Natural killer cell (primary cell): ENCODE measurements around the gene CEP131. TPM values are rescaled to one million over a fixed set of nuclear protein-coding genes. Genes with fewer than 3 reads are reported as not detected.

Experiments
- ATAC-seq, 3 donors: fragments of 150-1000 bp in 2 of 3; fragments of 200-7000 bp in 1 of 3; cut with Tn5 transposase; 1 replicate in 1 of 3; 2 replicates in 2 of 3; pipeline ENCODE4 v1.10.0; 2021; ENCODE audit warnings: mild to moderate bottlenecking in 2 of 3, moderate library complexity in 2 of 3
- DNase-seq, 2 donors: peaks; one replicate each; pipeline versions ENCODE4 v3.0.0 to v3.0.0-alpha.2; 2013 to 2021; ENCODE audit warnings: mixed read lengths in 1 of 2
- H3K27ac ChIP-seq: one replicate; pipeline ENCODE4 v1.5.1; 2013; ENCODE audit warnings: mild to moderate bottlenecking, low read length
- H3K27me3 ChIP-seq: one replicate; pipeline ENCODE4 v1.6.1; 2013; ENCODE audit warnings: low read length; ENCODE audit not compliant: control insufficient read depth, insufficient read depth
- H3K36me3 ChIP-seq: one replicate; pipeline ENCODE4 v1.6.1; 2013; ENCODE audit warnings: low read length; ENCODE audit not compliant: control insufficient read depth, insufficient read depth
- H3K4me1 ChIP-seq: one replicate; pipeline ENCODE4 v1.6.1; 2013; ENCODE audit warnings: low read length; ENCODE audit not compliant: control insufficient read depth, insufficient read depth
- H3K4me3 ChIP-seq: one replicate; pipeline ENCODE4 v1.5.1; 2013; ENCODE audit warnings: low read length
- H3K9me3 ChIP-seq: one replicate; pipeline ENCODE4 v1.6.1; 2013; ENCODE audit warnings: low read length; ENCODE audit not compliant: control insufficient read depth, insufficient read depth
- H3K27ac Mint-ChIP-seq, 2 donors: one replicate each; pipeline ENCODE4 v1.8.0; 2022; ENCODE audit warnings: mild to moderate bottlenecking in 2 of 2, mixed read lengths in 2 of 2, moderate library complexity in 1 of 2
- H3K27me3 Mint-ChIP-seq, 2 donors: one replicate each; pipeline ENCODE4 v1.8.0; 2022; ENCODE audit warnings: low read depth in 2 of 2, mixed read lengths in 2 of 2
- H3K36me3 Mint-ChIP-seq: one replicate; pipeline ENCODE4 v1.8.0; 2022; ENCODE audit warnings: mixed read lengths
- H3K4me1 Mint-ChIP-seq, 2 donors: one replicate each; pipeline ENCODE4 v1.8.0; 2022; ENCODE audit warnings: mixed read lengths in 2 of 2
- H3K4me3 Mint-ChIP-seq: one replicate; pipeline ENCODE4 v1.8.0; 2022; ENCODE audit warnings: mild to moderate bottlenecking, moderate library complexity, mixed read lengths
- H3K9me3 Mint-ChIP-seq, 2 donors: one replicate each; pipeline ENCODE4 v1.8.0; 2022; ENCODE audit warnings: mixed read lengths in 2 of 2
- WGBS: methylation state at CpG from one replicate; pipeline ENCODE4 v1.1.7; 2013; ENCODE audit warnings: missing lambda C conversion rate; ENCODE audit not compliant: insufficient coverage; 5-methylcytosine and 5-hydroxymethylcytosine counted together
- intact Hi-C: fragments of 100-400 bp; cut with micrococcal nuclease; formaldehyde crosslinking; loops from one replicate; pipeline ENCODE4 v1.14.2; 2022
- total RNA-seq, 4 donors: library from RNA; stranded (reverse); fragments of 120-200 nt in 1 of 4; gene quantifications; one replicate each; pipeline versions ENCODE4 v1.2.3 to v1.2.4, GENCODE V29; 2013 to 2022
- TF ChIP-seq, protein P1 (sequence below): fragments of 200-600 bp; IDR thresholded peaks from one replicate; pipeline ENCODE4 v1.8.0; 2022; ENCODE audit warnings: antibody characterized with exemption

CEP131 gene
- total RNA-seq, 3 donors from 2014 or later (not counting 1 experiment from before 2014, with no cell fraction given), result 9.9 to 11.4 (median 10.0) TPM

DNA sequence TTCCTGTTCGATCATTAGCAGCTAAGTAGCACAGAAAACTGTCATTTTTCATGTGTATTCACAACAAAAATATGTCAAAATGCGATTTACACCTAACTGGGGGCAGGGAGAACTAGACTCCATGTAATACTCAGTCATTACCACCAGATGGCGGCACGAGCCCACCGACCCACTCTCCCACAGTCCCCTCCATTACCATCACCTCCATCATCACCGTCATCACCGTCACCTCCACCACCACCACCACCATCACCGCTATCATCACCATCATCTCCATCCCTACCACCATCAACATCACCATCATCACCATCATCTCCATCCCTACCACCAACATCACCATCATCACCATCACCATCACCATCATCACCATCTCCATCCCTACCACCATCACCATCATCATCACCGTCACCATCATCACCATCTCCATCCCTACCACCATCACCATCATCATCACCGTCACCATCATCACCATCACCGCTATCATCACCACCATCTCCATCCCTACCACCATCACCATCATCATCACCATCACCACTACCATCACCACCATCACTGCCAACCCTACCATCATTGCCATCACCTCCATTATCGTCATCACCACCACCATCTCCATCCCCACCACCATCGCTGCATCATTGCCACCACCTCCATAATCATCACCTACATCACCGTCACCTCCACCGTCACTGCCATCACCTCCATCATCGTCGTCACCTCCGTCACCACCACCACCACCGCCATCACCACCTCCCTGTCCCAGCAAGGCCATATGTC is 30.8 kb upstream of the CEP131 start:
- no peaks in the 10 kb centered on the region for H3K36me3 Mint-ChIP-seq
- Histone ChIP-seq H3K4me1 (peaks cover 21% of the 10 kb centered on the region), H3K27ac (no peak overlapping the region), H3K27me3 (no peaks in the 10 kb centered on the region), H3K4me3 (no peak overlapping the region), H3K9me3 (no peaks in the 10 kb centered on the region), H3K36me3 (peaks cover 44% of the 10 kb centered on the region)
- ATAC-seq, result peak; percentile 65 to 85 (median 78)
- 66% methylated on average over 19 of the region's 19 CpGs for WGBS
- no peaks in the 10 kb centered on the region for H3K27me3 Mint-ChIP-seq
- TF ChIP-seq, protein P1, sequence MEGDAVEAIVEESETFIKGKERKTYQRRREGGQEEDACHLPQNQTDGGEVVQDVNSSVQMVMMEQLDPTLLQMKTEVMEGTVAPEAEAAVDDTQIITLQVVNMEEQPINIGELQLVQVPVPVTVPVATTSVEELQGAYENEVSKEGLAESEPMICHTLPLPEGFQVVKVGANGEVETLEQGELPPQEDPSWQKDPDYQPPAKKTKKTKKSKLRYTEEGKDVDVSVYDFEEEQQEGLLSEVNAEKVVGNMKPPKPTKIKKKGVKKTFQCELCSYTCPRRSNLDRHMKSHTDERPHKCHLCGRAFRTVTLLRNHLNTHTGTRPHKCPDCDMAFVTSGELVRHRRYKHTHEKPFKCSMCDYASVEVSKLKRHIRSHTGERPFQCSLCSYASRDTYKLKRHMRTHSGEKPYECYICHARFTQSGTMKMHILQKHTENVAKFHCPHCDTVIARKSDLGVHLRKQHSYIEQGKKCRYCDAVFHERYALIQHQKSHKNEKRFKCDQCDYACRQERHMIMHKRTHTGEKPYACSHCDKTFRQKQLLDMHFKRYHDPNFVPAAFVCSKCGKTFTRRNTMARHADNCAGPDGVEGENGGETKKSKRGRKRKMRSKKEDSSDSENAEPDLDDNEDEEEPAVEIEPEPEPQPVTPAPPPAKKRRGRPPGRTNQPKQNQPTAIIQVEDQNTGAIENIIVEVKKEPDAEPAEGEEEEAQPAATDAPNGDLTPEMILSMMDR, result peak; percentile 77
- peaks cover 25 to 28% of the 10 kb centered on the region in 2 donors for H3K4me1 Mint-ChIP-seq
- no peaks in the 10 kb centered on the region for H3K9me3 Mint-ChIP-seq
- DNase-seq, result peak; percentile 56 to 83
- intact Hi-C loops, result loop anchor here (1.0 kb wide), 2 partner anchors 231 to 348 kb away; no protein-coding TSS in a partner anchor
- H3K4me3 Mint-ChIP-seq, result peak overlapping the region; percentile 66
- H3K27ac Mint-ChIP-seq, result peak overlapping the region; percentile 58 to 71

DNA sequence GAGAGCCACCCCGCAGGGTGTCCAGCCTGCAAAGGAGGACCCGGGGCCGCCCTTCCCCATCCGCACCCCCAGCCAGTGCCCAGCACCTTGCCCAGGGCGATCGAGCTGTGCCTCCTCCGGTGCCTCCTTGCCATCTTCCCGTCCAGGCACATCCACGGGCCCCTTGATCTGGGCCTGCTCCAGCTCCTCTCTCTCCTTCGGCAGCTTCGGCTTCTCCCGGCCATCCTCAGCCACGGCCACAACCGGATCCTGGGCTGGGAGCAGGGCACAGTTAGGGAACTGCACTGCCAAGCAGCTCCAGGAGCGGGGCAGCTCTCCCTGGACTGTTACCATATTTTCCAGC is 30.2 kb upstream of the CEP131 start:
- peak overlapping the region; percentile 58 to 71 for H3K27ac Mint-ChIP-seq
- TF ChIP-seq, protein P1, result no peak
- H3K4me3 ChIP-seq, result no peak overlapping the region
- DNase-seq (no peak), ATAC-seq (no peak)
- H3K27ac ChIP-seq, result no peak overlapping the region
- no peaks in the 10 kb centered on the region for H3K36me3 Mint-ChIP-seq
- peaks cover 25 to 28% of the 10 kb centered on the region in 2 donors for H3K4me1 Mint-ChIP-seq
- peak overlapping the region; percentile 66 for H3K4me3 Mint-ChIP-seq
- H3K4me1 ChIP-seq, result peaks cover 21% of the 10 kb centered on the region
- H3K27me3 Mint-ChIP-seq, result no peaks in the 10 kb centered on the region
- H3K9me3 ChIP-seq, result no peaks in the 10 kb centered on the region
- peaks cover 39% of the 10 kb centered on the region for H3K36me3 ChIP-seq
- intact Hi-C loops, result loop anchor here (1.0 kb wide), 2 partner anchors 231 to 348 kb away; no protein-coding TSS in a partner anchor
- no peaks in the 10 kb centered on the region for H3K27me3 ChIP-seq
- 89% methylated on average over 15 of the region's 15 CpGs for WGBS
- no peaks in the 10 kb centered on the region for H3K9me3 Mint-ChIP-seq

DNA sequence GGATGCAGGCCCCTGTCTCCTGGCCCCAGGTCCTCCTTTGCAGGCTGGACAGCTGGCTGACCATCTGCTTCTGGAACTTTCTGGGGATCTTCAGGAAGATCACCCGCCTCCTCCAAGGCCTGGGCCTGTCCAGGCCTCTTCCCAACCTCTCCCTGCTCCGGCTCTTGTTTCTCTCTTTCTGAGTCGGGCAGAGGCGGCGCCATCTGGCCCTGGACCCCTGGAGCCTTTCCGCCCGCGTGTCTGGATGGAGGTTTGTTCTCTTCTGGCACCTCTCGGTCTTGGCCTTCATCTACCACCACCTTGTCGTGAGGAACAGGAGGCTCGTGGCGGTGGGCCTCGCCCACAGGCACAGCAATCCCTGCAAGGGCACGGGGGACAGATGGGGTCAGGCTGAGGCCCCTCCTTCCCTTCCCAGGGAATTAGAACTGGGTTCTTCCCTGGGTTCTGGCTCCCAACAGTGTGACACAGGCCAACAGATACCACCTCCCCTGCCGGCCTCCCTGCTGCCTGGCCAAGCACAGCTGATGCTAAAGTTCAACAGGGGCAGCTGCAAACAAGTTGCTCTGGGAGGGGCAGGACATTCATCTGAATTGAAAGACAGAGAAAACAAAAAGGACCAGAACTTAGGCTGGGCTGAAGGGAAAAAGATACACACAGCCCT is 29.7 kb upstream of the CEP131 start:
- ATAC-seq, result no peak

More for the DNA sequence above, 29.7 kb upstream of the CEP131 start:
- Mint-ChIP-seq H3K4me3 (peak overlapping the region; percentile 61), H3K36me3 (no peaks in the 10 kb centered on the region), H3K27ac (peak overlapping the region; percentile 70 to 81), H3K4me1 (peaks cover 25 to 28% of the 10 kb centered on the region in 2 donors), H3K9me3 (no peaks in the 10 kb centered on the region), H3K27me3 (no peaks in the 10 kb centered on the region)
- Histone ChIP-seq H3K4me1 (peaks cover 21% of the 10 kb centered on the region), H3K4me3 (no peak overlapping the region), H3K27ac (peak overlapping the region; percentile 35), H3K9me3 (no peaks in the 10 kb centered on the region), H3K27me3 (no peaks in the 10 kb centered on the region), H3K36me3 (peaks cover 37% of the 10 kb centered on the region)
- 93% methylated on average over 15 of the region's 15 CpGs for WGBS
- TF ChIP-seq, protein P1, result no peak
- intact Hi-C loops, result no loop called here
- no peak for DNase-seq
